Spleen (tissue), 11 donors: ENCODE data around the gene XPR1. TPM values are rescaled to one million over a fixed set of nuclear protein-coding genes. Genes with fewer than 3 reads are reported as not detected.

Experiments
- DNase-seq: peaks from one replicate; pipeline ENCODE4 v3.0.0-alpha.2; 2020
- H3K27ac ChIP-seq, 8 donors: fragments of 200-600 bp; sonication (generic) in 7 of 8; 1 replicate in 4 of 8; 2 replicates in 4 of 8; pipeline versions ENCODE4 v1.5.0 to v1.8.0; 2016 to 2021; ENCODE audit warnings: inconsistent platforms in 4 of 8, mild to moderate bottlenecking in 4 of 8, moderate library complexity in 1 of 8
- H3K27me3 ChIP-seq, 7 donors: fragments of 200-600 bp; sonication (generic) in 6 of 7; replicated peaks in 1 of 7; 1 replicate in 4 of 7; 2 replicates in 3 of 7; pipeline versions ENCODE4 v1.5.0 to v1.8.0; 2016 to 2021; ENCODE audit warnings: inconsistent platforms in 3 of 7, mild to moderate bottlenecking in 1 of 7
- H3K36me3 ChIP-seq, 6 donors: fragments of 200-600 bp; sonication (generic) in 5 of 6; 1 replicate in 4 of 6; 2 replicates in 2 of 6; pipeline versions ENCODE4 v1.5.0 to v1.8.0; 2016 to 2021; ENCODE audit warnings: inconsistent platforms in 2 of 6
- H3K4me1 ChIP-seq, 6 donors: fragments of 200-600 bp; sonication (generic) in 5 of 6; 1 replicate in 3 of 6; 2 replicates in 3 of 6; pipeline versions ENCODE4 v1.5.0 to v1.8.0; 2016 to 2021; ENCODE audit warnings: inconsistent platforms in 3 of 6
- H3K4me3 ChIP-seq, 8 donors: fragments of 200-600 bp; sonication (generic) in 7 of 8; 1 replicate in 4 of 8; 2 replicates in 4 of 8; pipeline versions ENCODE4 v1.5.0 to v1.8.0; 2016 to 2021; ENCODE audit warnings: inconsistent platforms in 4 of 8, mild to moderate bottlenecking in 4 of 8, moderate library complexity in 2 of 8
- H3K9me3 ChIP-seq, 8 donors: fragments of 200-600 bp; sonication (generic) in 7 of 8; 1 replicate in 4 of 8; 2 replicates in 4 of 8; pipeline versions ENCODE4 v1.5.0 to v1.8.0; 2016 to 2021; ENCODE audit warnings: inconsistent platforms in 4 of 8
- POLR2A ChIP-seq, 3 donors: fragments of 450-650 bp; IDR thresholded peaks; one replicate each; pipeline ENCODE4 v1.5.1; 2017; ENCODE audit warnings: antibody characterized with exemption in 3 of 3, mild to moderate bottlenecking in 1 of 3
- POLR2AphosphoS5 ChIP-seq, 3 donors: sonication (generic); formaldehyde crosslinking; IDR thresholded peaks; one replicate each; pipeline ENCODE4 v1.5.1; 2017; ENCODE audit warnings: antibody characterized with exemption in 3 of 3
- WGBS, 5 donors: extraction: QIAGEN DNeasy Blood & Tissue Kit in 3 of 5; methylation state at CpG; one replicate each; pipeline versions ENCODE4 v1.1.5 to v1.1.7; 2013 to 2018; 5-methylcytosine and 5-hydroxymethylcytosine counted together
- intact Hi-C: fragments of 100-400 bp; cut with DNase I; formaldehyde crosslinking; loops from one replicate; pipeline ENCODE4 v1.15.0; 2023; ENCODE audit warnings: low total_unique reads
- polyA plus RNA-seq, 3 donors: library from polyadenylated mRNA; stranded (reverse); fragments of 200-250 nt; gene quantifications; one replicate each; pipeline ENCODE4 v1.2.1, GENCODE V29; 2013
- total RNA-seq, 7 donors: library from RNA; depleted of rRNA in 3 of 7; stranded (reverse); fragments of >200 nt in 3 of 7; fragmentation: NEBNext Ultra II Directional in 4 of 7; extraction: Animal tissue kit (Norgen Biotek cat#: 25700) in 4 of 7; gene quantifications; one replicate each; pipeline versions ENCODE4 v1.1.0 to v1.2.1, GENCODE V29; 2016 to 2021
- TF ChIP-seq, protein P1 (sequence below), 11 experiments: fragments of 200-600 bp in 7 of 11; fragments of 450-650 bp in 4 of 11; sonication (generic) in 4 of 11; IDR thresholded peaks in 8 of 11; conservative IDR thresholded peaks in 3 of 11; 1 replicate in 7 of 11; 2 replicates in 4 of 11; pipeline versions ENCODE4 v1.4.0 to v1.8.0; 2016 to 2021; ENCODE audit warnings: antibody characterized with exemption in 11 of 11, inconsistent platforms in 4 of 11, mild to moderate bottlenecking in 1 of 11
- donor health status: healthy with polysubstance abuse.
- donor health status: DM: no; HTN: no; CAD: no; lungs with moderate emphysema.
- donor health status: DM: no; HTN: no; CAD: no.
- donor health status: Bipolar disorder and iron deficiency.
- donor health status: healthy.
- donor health status: DM: no; HTN: no; CAD: no.
- donor health status: DM: yes; HTN: yes; CAD: no.

Gene XPR1
- total and polyA plus RNA-seq, 10 donors: 2.3 to 26.8 (median 18.1) TPM

DNA sequence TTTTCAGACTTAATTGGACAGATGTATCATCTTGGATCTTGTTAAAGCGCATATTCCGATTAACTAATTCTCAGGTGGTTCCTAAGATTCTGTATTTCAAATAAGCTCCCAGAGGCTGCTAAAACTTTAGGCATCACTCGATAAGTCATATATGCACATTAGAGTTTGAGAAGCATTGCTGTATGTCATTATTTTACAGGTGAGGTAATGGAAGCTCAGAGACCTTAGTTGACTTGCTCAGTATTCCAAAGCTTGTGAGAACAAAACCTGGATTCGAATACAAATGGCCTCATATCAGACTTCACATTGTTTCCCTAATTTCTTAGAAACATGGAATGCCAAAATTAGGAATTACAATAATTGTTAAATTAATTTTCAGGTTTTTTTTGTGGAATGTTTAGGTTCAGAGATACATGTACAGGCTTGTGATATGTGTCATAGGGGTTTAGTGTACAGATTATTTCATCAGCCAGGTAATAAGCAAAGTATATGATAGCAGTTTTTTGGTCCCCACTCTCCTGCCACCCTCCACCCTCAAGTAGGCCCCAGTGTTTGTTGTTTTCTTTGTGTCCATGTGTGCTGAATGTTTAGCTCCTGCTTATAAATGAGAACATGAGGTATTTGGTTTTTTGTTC, 96.8 kb downstream of the XPR1 start:
- TF ChIP-seq, protein P1, sequence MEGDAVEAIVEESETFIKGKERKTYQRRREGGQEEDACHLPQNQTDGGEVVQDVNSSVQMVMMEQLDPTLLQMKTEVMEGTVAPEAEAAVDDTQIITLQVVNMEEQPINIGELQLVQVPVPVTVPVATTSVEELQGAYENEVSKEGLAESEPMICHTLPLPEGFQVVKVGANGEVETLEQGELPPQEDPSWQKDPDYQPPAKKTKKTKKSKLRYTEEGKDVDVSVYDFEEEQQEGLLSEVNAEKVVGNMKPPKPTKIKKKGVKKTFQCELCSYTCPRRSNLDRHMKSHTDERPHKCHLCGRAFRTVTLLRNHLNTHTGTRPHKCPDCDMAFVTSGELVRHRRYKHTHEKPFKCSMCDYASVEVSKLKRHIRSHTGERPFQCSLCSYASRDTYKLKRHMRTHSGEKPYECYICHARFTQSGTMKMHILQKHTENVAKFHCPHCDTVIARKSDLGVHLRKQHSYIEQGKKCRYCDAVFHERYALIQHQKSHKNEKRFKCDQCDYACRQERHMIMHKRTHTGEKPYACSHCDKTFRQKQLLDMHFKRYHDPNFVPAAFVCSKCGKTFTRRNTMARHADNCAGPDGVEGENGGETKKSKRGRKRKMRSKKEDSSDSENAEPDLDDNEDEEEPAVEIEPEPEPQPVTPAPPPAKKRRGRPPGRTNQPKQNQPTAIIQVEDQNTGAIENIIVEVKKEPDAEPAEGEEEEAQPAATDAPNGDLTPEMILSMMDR (IDR thresholded peaks at IDR 0.05 in 8 of 11, conservative IDR thresholded peaks at IDR 0.05 in 3 of 11): no peak
- TF ChIP-seq POLR2AphosphoS5 (IDR thresholded peaks at IDR 0.05) (no peak), POLR2A (IDR thresholded peaks at IDR 0.05) (no peak)
- Histone ChIP-seq H3K9me3 (peaks cover 6 to 82% (median 71%) of the 10 kb centered on the region in 8 donors), H3K27me3 (no peaks in the 10 kb centered on the region), H3K36me3 (peaks cover 0 to 48% (median 0%) of the 10 kb centered on the region in 6 donors), H3K27ac (no peak overlapping the region), H3K4me3 (no peak overlapping the region), H3K4me1 (no peaks in the 10 kb centered on the region)
- intact Hi-C loops: no loop called here
- DNase-seq: no peak
- WGBS, 5 donors: 84 to 97% (median 93%) methylated on average over 4 of the region's 4 CpGs

DNA sequence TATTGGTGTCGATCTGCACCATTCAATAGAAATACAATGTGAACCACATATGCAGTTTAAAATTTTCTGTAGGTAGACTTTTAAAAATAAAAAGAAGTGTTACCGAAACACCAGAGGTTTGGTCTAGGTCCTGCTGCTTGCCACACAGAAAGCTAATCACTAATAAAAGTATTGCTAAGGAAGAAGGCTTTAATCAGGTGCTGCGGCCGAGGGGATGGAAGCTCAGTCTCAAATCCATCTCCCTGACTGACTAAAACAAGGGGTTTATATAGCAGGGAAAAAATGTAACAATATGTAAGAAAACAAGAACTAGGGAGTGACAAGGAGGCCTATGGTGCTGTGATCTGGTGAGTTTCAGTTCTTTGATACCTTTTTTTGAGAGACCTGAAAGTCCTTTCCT, 99.3 kb downstream of the XPR1 start:
- H3K36me3 ChIP-seq: peaks cover 0 to 47% (median 0%) of the 10 kb centered on the region in 6 donors
- intact Hi-C loops: no loop called here
- H3K4me3 ChIP-seq: no peak overlapping the region
- H3K27me3 ChIP-seq: no peaks in the 10 kb centered on the region
- 96 to 98% (median 97%) methylated on average over 4 of the region's 4 CpGs for WGBS, 5 donors
- peaks cover 15 to 100% (median 92%) of the 10 kb centered on the region in 8 donors for H3K9me3 ChIP-seq
- no peaks in the 10 kb centered on the region for H3K4me1 ChIP-seq
- DNase-seq: no peak
- TF ChIP-seq, protein P1 (IDR thresholded peaks at IDR 0.05 in 8 of 11, conservative IDR thresholded peaks at IDR 0.05 in 3 of 11): no peak
- no peak for TF ChIP-seq POLR2A (IDR thresholded peaks at IDR 0.05)
- TF ChIP-seq POLR2AphosphoS5 (IDR thresholded peaks at IDR 0.05): no peak
- H3K27ac ChIP-seq: no peak overlapping the region

DNA sequence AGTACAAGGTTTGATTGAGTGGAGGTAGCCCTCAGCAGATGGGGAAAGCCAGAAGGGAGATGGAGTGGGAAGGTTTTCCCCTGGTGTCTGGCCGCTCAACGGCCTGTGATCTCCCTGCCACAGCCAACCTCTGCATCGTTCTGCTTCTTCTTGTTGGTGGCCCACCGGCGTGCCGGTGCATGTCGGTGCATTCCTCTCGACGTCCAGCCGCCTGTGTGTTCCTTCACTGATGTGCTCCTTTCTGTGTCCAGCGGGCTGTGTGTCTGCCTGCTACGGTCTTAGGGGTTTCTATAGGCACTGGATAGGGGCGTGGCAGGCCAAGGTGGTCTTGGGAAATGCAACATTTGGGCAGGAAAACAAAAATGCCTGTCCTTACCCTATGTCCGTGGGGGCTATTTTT, 101.0 kb downstream of the XPR1 start:
- WGBS, 5 donors: 96 to 100% (median 98%) methylated on average over 14 of the region's 14 CpGs
- no peaks in the 10 kb centered on the region for H3K4me1 ChIP-seq
- no peaks in the 10 kb centered on the region for H3K27me3 ChIP-seq
- TF ChIP-seq POLR2AphosphoS5 (IDR thresholded peaks at IDR 0.05) (no peak), POLR2A (IDR thresholded peaks at IDR 0.05) (no peak)
- TF ChIP-seq, protein P1 (IDR thresholded peaks at IDR 0.05 in 8 of 11, conservative IDR thresholded peaks at IDR 0.05 in 3 of 11): no peak
- H3K36me3 ChIP-seq: peaks cover 0 to 30% (median 0%) of the 10 kb centered on the region in 6 donors
- intact Hi-C loops: no loop called here
- no peak overlapping the region for H3K4me3 ChIP-seq
- peaks cover 15 to 100% (median 96%) of the 10 kb centered on the region in 8 donors for H3K9me3 ChIP-seq
- no peak overlapping the region for H3K27ac ChIP-seq
- no peak for DNase-seq

DNA sequence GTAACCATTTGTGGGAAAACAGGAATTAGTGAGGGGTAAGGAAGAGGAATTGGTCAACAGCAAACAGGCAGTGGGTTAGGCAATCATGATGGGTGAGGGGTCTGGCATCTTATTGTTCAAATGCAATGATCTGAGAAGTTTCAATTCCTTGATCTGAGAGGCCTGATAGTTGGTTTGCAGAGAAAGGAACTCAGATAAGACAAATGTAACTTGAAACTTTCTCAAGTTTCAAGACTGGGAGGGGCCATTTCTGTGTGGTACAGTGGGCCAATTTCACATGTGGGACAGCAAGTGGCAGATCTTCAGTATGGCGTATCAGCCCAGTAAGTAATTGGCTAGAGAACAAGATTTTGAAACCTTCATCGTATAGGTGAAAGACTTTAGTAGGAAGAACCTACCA, 102.5 kb downstream of the XPR1 start:
- Histone ChIP-seq H3K27ac (no peak overlapping the region), H3K4me1 (no peaks in the 10 kb centered on the region), H3K36me3 (peaks cover 0 to 36% (median 0%) of the 10 kb centered on the region in 6 donors), H3K9me3 (peaks cover 11 to 100% (median 91%) of the 10 kb centered on the region in 8 donors), H3K4me3 (no peak overlapping the region), H3K27me3 (no peaks in the 10 kb centered on the region)
- WGBS, 5 donors: 93 to 99% (median 97%) methylated on average over 2 of the region's 2 CpGs
- DNase-seq: no peak
- TF ChIP-seq POLR2AphosphoS5 (IDR thresholded peaks at IDR 0.05) (no peak), POLR2A (IDR thresholded peaks at IDR 0.05) (no peak)
- TF ChIP-seq, protein P1 (IDR thresholded peaks at IDR 0.05 in 8 of 11, conservative IDR thresholded peaks at IDR 0.05 in 3 of 11): no peak
- intact Hi-C loops: no loop called here
